Measurements from ENCODE around the gene APOB.

APOB gene

GRCh38 chr2:21047141-21048009 is 3.5 kb upstream of the APOB start:
- no peak overlapping the region for H3K4me3 ChIP-seq (ENCODE audit: low read length)
- no peak for DNase-seq (ENCODE audit: low read depth, low spot score)

GRCh38 chr2:21046506-21046905 is 2.6 kb upstream of the APOB start:
- Histone ChIP-seq H3K4me1 (ENCODE audit: control insufficient read depth, insufficient read depth, low read length) (peaks cover 6% of the 10 kb centered on the region; the same call in 1 of the 2 replicates), H3K4me3 (ENCODE audit: low read length) (no peak overlapping the region), H3K27ac (ENCODE audit: low read length) (no peak overlapping the region), H3K27me3 (ENCODE audit: control insufficient read depth, insufficient read depth, low read length) (peaks cover 5% of the 10 kb centered on the region; the same call in 1 of the 2 replicates), H3K9me3 (ENCODE audit: control insufficient read depth, insufficient read depth, low read length) (no peaks in the 10 kb centered on the region), H3K36me3 (ENCODE audit: control insufficient read depth, insufficient read depth, low read length) (no peaks in the 10 kb centered on the region; the same call in 1 of the 2 replicates)
- no peak for DNase-seq (ENCODE audit: low read depth, low spot score)
- no CpG with 5 or more reads among the region's 2 CpGs for WGBS (ENCODE audit: insufficient coverage, insufficient read length)

More at GRCh38 chr2:21047141-21048009, 3.5 kb upstream of the APOB start:
- Histone ChIP-seq H3K27me3 (ENCODE audit: control insufficient read depth, insufficient read depth, low read length) (peaks cover 5% of the 10 kb centered on the region; the same call in 1 of the 2 replicates), H3K4me1 (ENCODE audit: control insufficient read depth, insufficient read depth, low read length) (peaks cover 6% of the 10 kb centered on the region; the same call in 1 of the 2 replicates), H3K9me3 (ENCODE audit: control insufficient read depth, insufficient read depth, low read length) (no peaks in the 10 kb centered on the region), H3K36me3 (ENCODE audit: control insufficient read depth, insufficient read depth, low read length) (no peaks in the 10 kb centered on the region; the same call in 1 of the 2 replicates), H3K27ac (ENCODE audit: low read length) (no peak overlapping the region)
- no CpG with 5 or more reads among the region's 8 CpGs for WGBS (ENCODE audit: insufficient coverage, insufficient read length)

DNA sequence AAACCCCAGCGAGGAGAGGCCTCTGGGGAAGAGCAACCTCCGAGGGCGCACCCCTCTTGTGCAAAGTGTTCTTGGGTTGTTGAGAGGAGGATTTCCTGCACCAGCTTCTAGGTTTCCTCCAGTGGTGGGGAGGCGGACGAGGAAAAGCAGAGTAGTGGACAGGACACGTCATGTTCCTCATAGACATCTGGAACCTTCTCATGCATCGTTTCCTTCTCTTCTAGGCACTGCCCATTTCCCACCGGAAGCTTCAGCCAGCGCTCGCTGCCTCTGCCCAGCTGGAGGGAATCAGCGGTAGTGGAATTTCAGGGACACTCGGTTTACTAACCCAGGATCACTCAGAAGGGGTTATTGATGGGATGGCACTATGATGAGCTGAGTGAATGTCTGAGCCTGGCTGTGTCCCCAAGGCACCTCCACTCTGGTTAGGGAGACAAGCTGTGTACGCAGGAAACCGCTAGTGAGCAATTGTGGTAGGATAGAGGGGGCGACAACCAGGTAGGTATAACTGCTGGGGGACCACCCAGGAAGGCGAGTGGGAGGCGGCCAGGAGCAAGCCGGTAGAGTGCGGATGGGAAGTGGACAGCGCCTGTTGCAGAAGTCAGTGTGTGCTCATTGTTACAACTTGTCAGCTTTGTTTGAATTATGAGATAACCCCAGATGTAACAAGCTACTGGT is 960 bp upstream of the APOB start:
- WGBS (ENCODE audit: insufficient coverage, insufficient read length) = no CpG with 5 or more reads among the region's 20 CpGs
- H3K4me3 ChIP-seq (ENCODE audit: low read length) = no peak overlapping the region

DNA sequence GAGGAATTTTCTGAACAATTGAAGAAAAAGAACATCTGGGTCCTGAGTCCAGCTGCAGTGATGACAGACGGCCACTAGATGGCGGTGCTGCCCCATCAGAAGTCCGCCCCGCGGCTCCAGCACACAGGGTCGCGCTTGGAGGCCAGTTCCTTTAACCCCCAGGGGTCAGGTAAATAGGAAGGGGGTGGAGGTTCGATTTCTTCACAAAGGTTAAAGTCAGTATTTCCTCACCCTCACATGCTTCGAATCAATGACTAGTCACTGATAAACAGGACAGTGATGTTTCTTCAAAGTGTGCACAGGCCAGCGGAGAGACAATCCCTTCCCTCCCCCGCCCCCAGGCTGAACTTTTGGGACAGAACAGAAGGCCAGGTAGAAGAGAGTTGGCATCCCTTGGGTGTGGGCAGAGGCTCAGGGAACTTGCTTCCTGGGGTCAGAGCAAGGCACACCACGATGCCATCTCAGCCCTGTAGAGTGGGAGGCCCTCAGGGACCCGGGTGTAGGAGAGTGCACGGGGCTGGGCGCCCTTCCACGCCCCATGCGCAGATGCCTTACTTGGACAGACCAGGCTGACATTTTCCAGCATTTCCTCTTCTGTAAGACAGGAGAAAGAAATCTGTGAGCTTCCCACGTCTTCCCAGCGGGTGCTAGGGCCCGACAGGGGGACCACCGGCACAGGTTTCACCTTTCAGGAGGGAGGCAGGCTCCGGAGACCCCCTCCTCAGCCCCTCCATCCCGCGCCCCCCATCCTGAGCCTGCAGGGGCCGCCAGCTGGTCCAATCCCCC is 722 bp downstream of the APOB start:
- no CpG with 5 or more reads among the region's 25 CpGs for WGBS (ENCODE audit: insufficient coverage, insufficient read length)

More for the DNA sequence above, 960 bp upstream of the APOB start:
- no peak for DNase-seq (ENCODE audit: low read depth, low spot score)
- peaks cover 5% of the 10 kb centered on the region; the same call in 1 of the 2 replicates for H3K27me3 ChIP-seq (ENCODE audit: control insufficient read depth, insufficient read depth, low read length)
- H3K4me1 ChIP-seq (ENCODE audit: control insufficient read depth, insufficient read depth, low read length) = peaks cover 6% of the 10 kb centered on the region; the same call in 1 of the 2 replicates
- H3K9me3 ChIP-seq (ENCODE audit: control insufficient read depth, insufficient read depth, low read length) = no peaks in the 10 kb centered on the region
- no peaks in the 10 kb centered on the region; the same call in 1 of the 2 replicates for H3K36me3 ChIP-seq (ENCODE audit: control insufficient read depth, insufficient read depth, low read length)
- H3K27ac ChIP-seq (ENCODE audit: low read length) = no peak overlapping the region

GRCh38 chr2:21042708-21042957 is 1.2 kb downstream of the APOB start:
- no CpG with 5 or more reads among the region's 5 CpGs for WGBS (ENCODE audit: insufficient coverage, insufficient read length)
- Histone ChIP-seq H3K36me3 (ENCODE audit: control insufficient read depth, insufficient read depth, low read length) (no peaks in the 10 kb centered on the region; the same call in 1 of the 2 replicates), H3K4me1 (ENCODE audit: control insufficient read depth, insufficient read depth, low read length) (peaks cover 6% of the 10 kb centered on the region; the same call in 1 of the 2 replicates), H3K4me3 (ENCODE audit: low read length) (no peak overlapping the region), H3K9me3 (ENCODE audit: control insufficient read depth, insufficient read depth, low read length) (no peaks in the 10 kb centered on the region), H3K27ac (ENCODE audit: low read length) (no peak overlapping the region), H3K27me3 (ENCODE audit: control insufficient read depth, insufficient read depth, low read length) (peaks cover 5% of the 10 kb centered on the region; the same call in 1 of the 2 replicates)
- no peak for DNase-seq (ENCODE audit: low read depth, low spot score)

More for the DNA sequence above, 722 bp downstream of the APOB start:
- Histone ChIP-seq H3K27me3 (ENCODE audit: control insufficient read depth, insufficient read depth, low read length) (peaks cover 5% of the 10 kb centered on the region; the same call in 1 of the 2 replicates), H3K4me3 (ENCODE audit: low read length) (peak overlapping the region; percentile 55; the same call in 1 of the 2 replicates), H3K36me3 (ENCODE audit: control insufficient read depth, insufficient read depth, low read length) (no peaks in the 10 kb centered on the region; the same call in 1 of the 2 replicates), H3K27ac (ENCODE audit: low read length) (no peak overlapping the region), H3K9me3 (ENCODE audit: control insufficient read depth, insufficient read depth, low read length) (no peaks in the 10 kb centered on the region), H3K4me1 (ENCODE audit: control insufficient read depth, insufficient read depth, low read length) (peaks cover 6% of the 10 kb centered on the region; the same call in 1 of the 2 replicates)
- peak; percentile 39 for DNase-seq (ENCODE audit: low read depth, low spot score)

GRCh38 chr2:21041943-21042707 is 1.7 kb downstream of the APOB start:
- Histone ChIP-seq H3K9me3 (ENCODE audit: control insufficient read depth, insufficient read depth, low read length) (no peaks in the 10 kb centered on the region), H3K4me1 (ENCODE audit: control insufficient read depth, insufficient read depth, low read length) (peaks cover 4% of the 10 kb centered on the region; the same call in 1 of the 2 replicates), H3K27ac (ENCODE audit: low read length) (no peak overlapping the region), H3K27me3 (ENCODE audit: control insufficient read depth, insufficient read depth, low read length) (peaks cover 5% of the 10 kb centered on the region; the same call in 1 of the 2 replicates), H3K4me3 (ENCODE audit: low read length) (no peak overlapping the region), H3K36me3 (ENCODE audit: control insufficient read depth, insufficient read depth, low read length) (no peaks in the 10 kb centered on the region; the same call in 1 of the 2 replicates)
- no peak for DNase-seq (ENCODE audit: low read depth, low spot score)
- no CpG with 5 or more reads among the region's 16 CpGs for WGBS (ENCODE audit: insufficient coverage, insufficient read length)

- H3K36me3 ChIP-seq (ENCODE audit: control insufficient read depth, insufficient read depth, low read length) = no peaks in the 10 kb centered on the region; the same call in 1 of the 2 replicates
- H3K9me3 ChIP-seq (ENCODE audit: control insufficient read depth, insufficient read depth, low read length) = no peaks in the 10 kb centered on the region
- H3K4me3 ChIP-seq (ENCODE audit: low read length) = no peak overlapping the region
- WGBS (ENCODE audit: insufficient coverage, insufficient read length) = no CpG with 5 or more reads among the region's 4 CpGs
- H3K27ac ChIP-seq (ENCODE audit: low read length) = no peak overlapping the region
- peaks cover 5% of the 10 kb centered on the region; the same call in 1 of the 2 replicates for H3K27me3 ChIP-seq (ENCODE audit: control insufficient read depth, insufficient read depth, low read length)
- H3K4me1 ChIP-seq (ENCODE audit: control insufficient read depth, insufficient read depth, low read length) = peaks cover 4% of the 10 kb centered on the region; the same call in 1 of the 2 replicates
- no peak for DNase-seq (ENCODE audit: low read depth, low spot score)
Observed at GRCh38 chr2:21041462-21041861, 2.4 kb downstream of the APOB start.

DNA sequence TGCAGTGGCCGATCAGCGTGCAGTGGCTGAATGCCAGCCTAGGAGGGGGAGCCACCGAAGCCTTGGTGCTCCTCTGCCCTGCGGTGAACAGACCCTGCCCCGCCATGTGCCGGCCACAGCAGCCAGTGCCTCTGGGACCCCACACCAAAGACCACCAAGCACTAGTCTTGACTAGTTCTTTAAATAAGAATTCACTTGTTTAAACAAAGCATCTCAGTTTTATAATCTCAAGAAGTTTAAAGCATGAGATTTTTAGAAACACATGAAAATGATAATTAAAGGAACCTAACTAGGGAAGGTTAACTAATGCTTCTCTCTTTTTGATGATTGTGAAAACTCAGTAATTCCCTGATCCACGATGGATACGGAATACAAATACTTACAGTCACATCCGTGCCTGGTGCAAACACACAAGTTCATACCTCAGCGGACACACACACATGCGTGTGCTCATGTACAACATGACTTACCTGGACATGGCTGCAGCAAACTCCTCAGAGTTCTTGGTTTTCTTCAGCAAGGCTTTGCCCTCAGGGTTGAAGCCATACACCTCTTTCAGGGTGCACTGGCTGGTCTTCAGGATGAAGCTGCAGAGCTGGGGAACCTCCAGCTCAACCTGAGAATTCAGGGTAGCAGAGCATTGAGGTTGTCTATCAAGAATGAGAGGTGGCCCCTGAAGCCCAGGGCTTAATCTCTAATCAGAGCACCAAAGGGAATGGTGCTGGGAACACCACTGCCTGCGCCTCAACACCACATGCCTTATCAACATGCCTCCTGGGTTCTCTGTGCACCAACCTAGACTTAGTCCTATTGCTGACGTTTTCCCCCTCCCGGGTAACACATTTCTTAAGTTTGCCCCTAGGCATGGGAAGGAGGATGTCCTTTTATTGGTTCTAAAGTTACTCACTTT is 3.1 kb downstream of the APOB start:
- WGBS (ENCODE audit: insufficient coverage, insufficient read length) = no CpG with 5 or more reads among the region's 14 CpGs
- Histone ChIP-seq H3K9me3 (ENCODE audit: control insufficient read depth, insufficient read depth, low read length) (no peaks in the 10 kb centered on the region), H3K4me1 (ENCODE audit: control insufficient read depth, insufficient read depth, low read length) (peaks cover 4% of the 10 kb centered on the region; the same call in 1 of the 2 replicates), H3K36me3 (ENCODE audit: control insufficient read depth, insufficient read depth, low read length) (no peaks in the 10 kb centered on the region; the same call in 1 of the 2 replicates), H3K4me3 (ENCODE audit: low read length) (no peak overlapping the region), H3K27me3 (ENCODE audit: control insufficient read depth, insufficient read depth, low read length) (peaks cover 5% of the 10 kb centered on the region; the same call in 1 of the 2 replicates), H3K27ac (ENCODE audit: low read length) (no peak overlapping the region)
- DNase-seq (ENCODE audit: low read depth, low spot score) = no peak

All from iPS DF 6.9 (cell line).